ENCODE results near the gene CADPS2. TPM values are rescaled to one million over a fixed set of nuclear protein-coding genes. Genes with fewer than 3 reads are reported as not detected.

Gene CADPS2
- total RNA-seq, 1 donor from 2014 or later, result 19.1 TPM

- H3K4me2 ChIP-seq, result peak overlapping the region; percentile 92
- peaks cover 28% of the 10 kb centered on the region for H3K4me1 ChIP-seq
- Mint-ChIP-seq H3K27ac (no peak overlapping the region), H3K4me1 (peaks cover 35% of the 10 kb centered on the region), H3K36me3 (no peaks in the 10 kb centered on the region), H3K27me3 (ENCODE audit: insufficient read depth, low read depth) (peaks cover 8% of the 10 kb centered on the region), H3K4me3 (peak overlapping the region; percentile 95), H3K9me3 (no peaks in the 10 kb centered on the region)
- peak overlapping the region; percentile 92 for H2AFZ ChIP-seq (replicated peaks)
- H3K9me3 ChIP-seq (ENCODE audit: low read depth), result no peaks in the 10 kb centered on the region
- no peaks in the 10 kb centered on the region for H3K79me2 ChIP-seq (ENCODE audit: low read depth)
- H3K27me3 ChIP-seq, result peaks cover 40% of the 10 kb centered on the region
- peak overlapping the region; percentile 10 for H3K27ac ChIP-seq
- peaks cover 23% of the 10 kb centered on the region for H3F3A ChIP-seq (ENCODE audit: low read depth)
- peak overlapping the region; percentile 36 for H3K9ac ChIP-seq
- peak; percentile 83 for DNase-seq (ENCODE audit: low spot score)
- H4K20me1 ChIP-seq (ENCODE audit: low read depth), result peaks cover 6% of the 10 kb centered on the region
- TF ChIP-seq EZH2phosphoT487 (IDR thresholded peaks at IDR 0.05) (no peak), CTCF (IDR thresholded peaks at IDR 0.05) (peak; percentile 16), EZH2 (IDR thresholded peaks at IDR 0.05) (peak; percentile 18)
- H3K4me3 ChIP-seq, result peak overlapping the region; percentile 71
- H3K36me3 ChIP-seq, result no peaks in the 10 kb centered on the region
These were observed 490 bp downstream of the CADPS2 start for GRCh38 chr7:122885583-122886356.

- Mint-ChIP-seq H3K4me3 (peak overlapping the region; percentile 95), H3K4me1 (peaks cover 35% of the 10 kb centered on the region), H3K9me3 (no peaks in the 10 kb centered on the region), H3K36me3 (no peaks in the 10 kb centered on the region), H3K27ac (no peak overlapping the region), H3K27me3 (ENCODE audit: insufficient read depth, low read depth) (peaks cover 8% of the 10 kb centered on the region)
- peaks cover 6% of the 10 kb centered on the region for H4K20me1 ChIP-seq (ENCODE audit: low read depth)
- H2AFZ ChIP-seq (replicated peaks), result no peak overlapping the region
- TF ChIP-seq EZH2 (IDR thresholded peaks at IDR 0.05), result no peak
- no peak for TF ChIP-seq EZH2phosphoT487 (IDR thresholded peaks at IDR 0.05)
- no peak for TF ChIP-seq CTCF (IDR thresholded peaks at IDR 0.05)
- H3K9ac ChIP-seq, result no peak overlapping the region
- no peaks in the 10 kb centered on the region for H3K9me3 ChIP-seq (ENCODE audit: low read depth)
- peak overlapping the region; percentile 13 for H3K4me3 ChIP-seq
- H3K4me1 ChIP-seq, result peaks cover 28% of the 10 kb centered on the region
- peaks cover 23% of the 10 kb centered on the region for H3F3A ChIP-seq (ENCODE audit: low read depth)
- no peaks in the 10 kb centered on the region for H3K79me2 ChIP-seq (ENCODE audit: low read depth)
- H3K4me2 ChIP-seq, result peak overlapping the region; percentile 92
- peaks cover 37% of the 10 kb centered on the region for H3K27me3 ChIP-seq
- H3K36me3 ChIP-seq, result no peaks in the 10 kb centered on the region
- peak; percentile 30 for DNase-seq (ENCODE audit: low spot score)
- no peak overlapping the region for H3K27ac ChIP-seq
These were observed 2.1 kb downstream of the CADPS2 start for GRCh38 chr7:122884186-122884585.

- Histone ChIP-seq H3K36me3 (no peaks in the 10 kb centered on the region), H4K20me1 (ENCODE audit: low read depth) (peaks cover 6% of the 10 kb centered on the region), H3K27me3 (peaks cover 27% of the 10 kb centered on the region), H3K9me3 (ENCODE audit: low read depth) (no peaks in the 10 kb centered on the region), H3K79me2 (ENCODE audit: low read depth) (no peaks in the 10 kb centered on the region), H3F3A (ENCODE audit: low read depth) (peaks cover 23% of the 10 kb centered on the region), H2AFZ (replicated peaks) (peak overlapping the region; percentile 8), H3K4me3 (no peak overlapping the region), H3K9ac (no peak overlapping the region), H3K27ac (no peak overlapping the region), H3K4me2 (peak overlapping the region; percentile 92), H3K4me1 (peaks cover 28% of the 10 kb centered on the region)
- H3K4me3 Mint-ChIP-seq, result no peak overlapping the region
- H3K36me3 Mint-ChIP-seq, result no peaks in the 10 kb centered on the region
- no peak for DNase-seq (ENCODE audit: low spot score)
- H3K4me1 Mint-ChIP-seq, result peaks cover 35% of the 10 kb centered on the region
- peaks cover 8% of the 10 kb centered on the region for H3K27me3 Mint-ChIP-seq (ENCODE audit: insufficient read depth, low read depth)
- no peak for TF ChIP-seq CTCF (IDR thresholded peaks at IDR 0.05)
- TF ChIP-seq EZH2phosphoT487 (IDR thresholded peaks at IDR 0.05), result no peak
- no peak for TF ChIP-seq EZH2 (IDR thresholded peaks at IDR 0.05)
- H3K9me3 Mint-ChIP-seq, result no peaks in the 10 kb centered on the region
- no peak overlapping the region for H3K27ac Mint-ChIP-seq
These were observed 3.1 kb downstream of the CADPS2 start for GRCh38 chr7:122883049-122883680.

Data from neural progenitor cell (in vitro differentiated cells).